HS-27A (cell line): Measurements from ENCODE around the gene COL5A2.

ENCODE experiments used
- DNase-seq: peaks from one replicate; pipeline ENCODE4 v3.0.0-alpha.2; 2012; ENCODE audit warnings: low read depth, missing footprints

Gene COL5A2

DNA sequence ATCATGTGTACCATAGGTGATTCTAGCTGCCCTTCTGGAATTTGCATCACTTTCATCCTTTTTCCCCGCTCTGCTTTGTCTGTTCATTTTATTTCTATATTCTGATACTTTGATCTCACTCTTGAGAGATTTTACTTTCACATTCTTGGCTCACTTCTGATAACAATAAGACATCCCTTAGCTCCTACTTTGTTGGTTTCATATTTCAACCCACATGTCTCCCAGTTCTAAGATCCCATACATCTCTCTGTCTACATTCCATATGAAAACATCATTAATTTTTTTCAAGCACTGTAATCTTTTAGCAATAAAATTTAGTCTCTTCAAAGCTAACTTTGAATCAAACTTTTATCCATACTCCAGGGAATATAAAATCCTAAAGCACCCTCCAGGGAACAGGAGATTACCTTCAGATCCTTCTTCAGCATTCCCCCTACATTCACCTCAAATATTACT lies 129.8 kb downstream of the COL5A2 start:
- no peak for DNase-seq

GRCh38 chr2:189048189-189048588 lies 131.4 kb downstream of the COL5A2 start:
- DNase-seq, result no peak

DNA sequence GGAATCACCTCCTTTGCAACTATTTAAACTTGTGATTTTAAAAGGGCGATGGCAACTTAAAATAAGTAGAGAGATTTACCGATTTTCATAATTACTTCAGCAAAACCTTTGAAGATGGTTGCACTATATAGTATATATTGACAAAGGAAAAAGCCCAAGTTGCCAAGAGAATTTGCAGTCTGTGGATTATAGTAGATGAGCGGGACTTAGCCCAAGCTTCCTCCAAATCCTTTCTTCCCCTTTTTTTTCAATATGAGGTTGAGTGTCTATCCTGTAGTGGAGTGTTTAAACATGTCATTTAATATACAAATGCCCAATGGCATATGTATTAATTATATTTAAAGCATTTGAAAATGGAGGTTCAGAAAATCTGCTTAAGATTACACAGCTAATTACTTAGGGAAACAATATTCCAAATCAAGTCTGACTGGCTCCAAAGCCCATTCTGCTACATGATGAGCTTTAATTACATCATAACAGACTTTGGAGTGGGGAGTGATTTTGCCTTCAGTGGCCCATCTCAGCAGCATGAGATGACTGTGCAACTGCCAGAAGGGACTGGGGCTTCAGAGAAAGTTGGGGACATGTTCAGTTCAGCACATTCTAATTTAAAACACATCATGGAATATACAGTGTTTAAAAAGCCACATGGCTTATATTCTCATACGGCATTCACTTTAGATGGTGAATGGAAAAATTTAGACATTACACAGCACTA lies 132.2 kb downstream of the COL5A2 start:
- no peak for DNase-seq

DNA sequence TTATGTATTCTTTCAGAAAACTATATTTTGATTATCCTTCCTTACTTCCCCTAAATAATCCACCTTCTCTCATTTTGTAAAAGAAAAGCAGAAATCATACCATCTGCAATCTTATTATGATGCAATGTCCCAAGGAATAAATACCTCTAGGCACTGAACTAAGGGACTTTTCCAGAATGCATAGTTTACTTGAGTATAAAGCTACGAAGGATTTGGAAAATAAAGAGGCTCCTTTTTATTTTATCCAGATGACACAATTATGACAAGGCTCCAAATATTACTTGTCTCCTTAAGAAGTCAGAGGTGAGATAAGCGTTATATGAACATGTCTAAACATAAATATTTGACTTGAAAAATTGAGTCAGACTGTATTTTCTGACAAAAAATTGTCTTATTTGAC lies 133.2 kb downstream of the COL5A2 start:
- no peak for DNase-seq

DNA sequence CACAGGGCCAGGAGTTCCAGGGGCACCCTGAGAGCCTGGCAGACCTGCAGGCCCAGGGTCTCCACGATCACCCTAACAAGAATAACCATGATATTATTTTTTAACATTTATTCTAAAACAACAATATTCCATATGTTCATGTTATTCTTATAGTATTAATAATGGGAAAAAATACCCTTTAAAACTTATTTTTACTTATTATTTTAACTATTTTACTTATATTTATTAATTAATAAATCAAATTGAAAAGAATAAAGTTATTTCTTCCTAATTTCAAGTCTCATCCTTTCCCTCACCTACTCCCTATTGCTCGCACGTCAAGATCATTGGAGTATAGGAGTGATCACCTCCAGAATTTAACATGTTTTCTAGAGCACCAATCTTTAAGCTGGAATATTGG lies 133.7 kb downstream of the COL5A2 start:
- no peak for DNase-seq

DNA sequence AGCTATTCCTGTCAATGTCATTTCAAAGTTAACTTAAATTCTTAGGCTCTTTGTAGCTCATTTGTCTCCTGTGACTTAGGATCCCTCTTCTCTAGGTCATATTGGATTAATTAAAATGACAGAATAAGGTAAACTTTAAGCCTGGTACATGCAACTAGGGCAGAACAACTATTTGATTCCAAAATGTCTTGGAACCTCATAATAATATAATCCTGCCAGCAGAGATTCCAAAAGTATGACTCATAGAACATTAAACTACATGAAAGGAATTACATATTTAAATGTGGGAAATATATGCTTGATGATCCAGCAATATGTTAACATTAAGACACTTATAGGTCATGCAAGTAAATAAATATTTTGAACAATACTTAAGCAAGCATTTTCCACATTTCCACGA lies 142.0 kb downstream of the COL5A2 start:
- no peak for DNase-seq

DNA sequence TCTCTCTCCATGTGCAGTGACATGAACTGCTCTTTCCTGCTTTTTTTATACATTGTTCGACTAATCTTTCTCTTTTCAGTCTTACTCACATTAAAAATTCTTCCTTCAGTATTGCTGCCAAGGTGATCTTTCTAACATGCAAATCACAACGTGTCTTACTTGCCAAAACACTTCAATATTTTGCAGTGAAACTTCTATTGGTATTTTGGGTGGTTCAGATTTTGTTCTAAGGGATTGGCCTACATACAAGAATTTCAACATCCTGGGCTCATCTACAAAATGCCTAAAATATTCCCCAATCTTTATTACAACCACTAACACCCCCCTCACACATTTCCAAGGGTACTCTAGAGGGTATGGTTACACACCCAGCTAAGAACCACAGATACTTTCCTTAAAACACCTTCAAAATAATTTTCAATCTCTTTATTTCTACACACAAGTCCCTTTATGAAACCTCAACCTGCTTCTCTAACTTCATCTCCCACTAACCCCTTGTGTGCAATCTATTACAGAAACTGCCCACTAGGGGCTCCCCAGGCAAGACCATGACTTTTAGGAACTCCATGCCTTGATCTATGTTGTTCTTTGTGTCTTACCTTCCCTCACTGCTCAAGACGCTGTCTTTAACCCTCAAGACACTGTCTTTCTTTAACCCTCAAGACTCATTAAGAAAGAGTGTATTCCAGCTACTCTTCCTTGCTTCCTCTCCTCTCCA lies 154.5 kb downstream of the COL5A2 start:
- DNase-seq, result no peak

GRCh38 chr2:189022492-189022891 lies 157.1 kb downstream of the COL5A2 start:
- DNase-seq, result no peak

- no peak for DNase-seq
These were observed 157.5 kb downstream of the COL5A2 start for GRCh38 chr2:189022053-189022481.

GRCh38 chr2:189020179-189020578 lies 159.4 kb downstream of the COL5A2 start:
- DNase-seq, result no peak

DNA sequence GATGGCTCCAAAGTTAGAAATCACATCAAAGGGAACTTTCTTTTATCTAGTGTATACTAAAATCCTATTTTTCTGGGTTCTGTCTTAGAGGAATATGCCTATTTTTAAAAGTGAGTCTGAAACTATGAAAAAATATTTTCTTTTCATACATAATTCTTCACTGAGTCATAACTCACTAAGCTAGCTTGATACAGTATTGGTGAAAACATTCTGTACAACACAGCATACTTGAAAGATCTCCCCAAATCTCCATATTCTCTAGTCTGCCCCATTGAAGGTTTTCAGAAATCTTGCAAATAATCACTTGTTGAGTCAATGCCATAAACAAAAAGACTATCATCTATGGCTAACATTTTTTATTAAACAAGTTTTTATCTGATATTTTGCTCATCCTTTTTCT lies 160.9 kb downstream of the COL5A2 start:
- DNase-seq, result no peak

DNA sequence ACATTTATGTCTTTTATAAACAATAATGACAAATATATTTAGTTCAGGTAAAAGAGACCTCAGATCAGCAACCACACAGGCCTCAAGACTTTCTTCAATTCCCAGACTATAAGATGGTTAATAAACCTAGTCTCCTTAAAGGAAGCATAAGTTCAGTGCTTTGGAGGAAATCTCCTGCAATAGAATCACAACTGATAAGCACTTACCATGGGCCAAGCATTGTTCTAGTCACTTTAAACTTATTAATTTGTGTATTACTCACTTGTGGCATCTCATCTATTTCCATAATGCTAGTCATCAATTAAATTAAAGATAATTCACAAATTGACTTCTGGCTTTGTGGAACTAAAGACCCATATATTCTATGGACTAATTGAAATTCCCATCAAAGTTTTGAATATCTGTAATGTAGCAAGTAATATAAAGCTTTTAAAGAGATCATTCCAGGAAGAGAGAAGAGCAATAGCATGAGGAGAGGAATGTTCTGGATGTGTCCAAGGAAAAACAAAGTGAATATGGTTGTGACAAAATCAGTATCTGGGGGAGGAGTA lies 163.2 kb downstream of the COL5A2 start:
- no peak for DNase-seq

DNA sequence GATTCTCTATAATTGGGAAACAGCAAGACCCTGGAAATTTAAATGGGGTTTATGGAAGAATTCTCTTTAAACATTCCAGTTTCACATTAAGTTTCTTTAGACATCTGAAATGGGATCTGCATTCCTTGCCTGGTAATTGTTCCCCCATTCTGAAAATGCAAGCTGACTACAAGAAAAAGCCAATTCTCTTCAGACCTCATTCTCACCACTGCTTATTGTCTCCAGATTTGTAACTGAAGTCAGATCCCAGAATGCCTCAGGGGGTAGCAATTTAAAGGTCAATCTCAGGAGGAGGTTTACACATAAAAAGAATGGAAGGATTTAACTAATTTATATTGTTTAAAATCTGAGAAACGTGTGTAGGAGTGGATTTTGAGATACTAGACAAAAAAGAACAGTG lies 164.2 kb downstream of the COL5A2 start:
- no peak for DNase-seq

- DNase-seq, result no peak
These were observed 165.0 kb downstream of the COL5A2 start for GRCh38 chr2:189014449-189015138.

DNA sequence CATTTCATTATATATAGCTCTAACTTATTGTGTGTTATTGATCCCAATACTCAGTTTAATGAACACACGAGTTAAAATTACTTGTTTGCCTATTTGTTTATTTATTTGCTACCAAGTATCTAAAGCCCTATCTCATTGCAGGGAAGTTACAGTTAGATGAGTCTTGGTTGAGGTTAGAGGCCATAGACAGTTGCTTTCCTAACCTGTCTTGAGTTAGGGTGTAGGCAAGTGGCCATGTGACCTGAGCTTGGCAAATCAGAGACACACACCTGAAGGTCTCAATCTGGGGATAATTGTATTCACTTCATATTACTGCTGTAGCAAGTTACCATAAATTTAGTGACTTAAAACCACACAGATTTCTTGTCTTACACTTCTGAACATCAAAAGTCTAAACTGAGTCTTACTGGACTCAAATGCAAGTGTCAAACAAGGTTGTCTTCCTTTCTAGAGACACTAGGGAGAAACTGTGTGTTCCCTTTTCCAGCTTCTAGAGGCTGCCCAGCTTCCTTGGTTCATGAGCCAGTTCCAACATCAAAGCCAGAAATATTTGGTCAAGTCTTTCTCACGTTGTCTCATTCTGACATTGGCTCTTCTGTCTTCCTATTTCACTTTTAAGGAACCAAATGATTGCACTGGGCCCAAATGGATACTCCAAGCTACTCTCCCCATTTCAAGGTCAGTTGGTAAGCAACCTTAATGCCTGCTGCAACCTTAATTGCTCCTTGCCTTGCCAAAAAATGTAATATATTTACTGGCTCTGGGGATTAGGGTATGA lies 165.7 kb downstream of the COL5A2 start:
- no peak for DNase-seq

- no peak for DNase-seq
These were observed 166.5 kb downstream of the COL5A2 start for GRCh38 chr2:189013031-189013430.

DNA sequence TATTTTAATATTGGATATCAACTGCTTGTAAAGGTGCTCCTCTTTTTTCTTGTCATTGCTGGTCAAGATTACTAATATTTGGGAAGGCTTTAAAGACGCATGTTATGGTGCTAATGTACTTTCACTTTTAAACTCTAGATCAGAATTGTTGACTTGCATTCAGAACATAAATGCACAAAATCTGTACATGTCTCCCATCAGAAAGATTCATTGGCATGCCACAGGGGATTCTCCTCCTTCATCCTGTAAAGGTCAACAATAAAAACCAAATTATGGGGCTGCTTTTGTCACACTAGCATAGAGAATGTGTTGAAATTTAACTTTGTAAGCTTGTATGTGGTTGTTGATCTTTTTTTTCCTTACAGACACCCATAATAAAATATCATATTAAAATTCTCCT lies 167.2 kb downstream of the COL5A2 start:
- DNase-seq, result no peak

DNA sequence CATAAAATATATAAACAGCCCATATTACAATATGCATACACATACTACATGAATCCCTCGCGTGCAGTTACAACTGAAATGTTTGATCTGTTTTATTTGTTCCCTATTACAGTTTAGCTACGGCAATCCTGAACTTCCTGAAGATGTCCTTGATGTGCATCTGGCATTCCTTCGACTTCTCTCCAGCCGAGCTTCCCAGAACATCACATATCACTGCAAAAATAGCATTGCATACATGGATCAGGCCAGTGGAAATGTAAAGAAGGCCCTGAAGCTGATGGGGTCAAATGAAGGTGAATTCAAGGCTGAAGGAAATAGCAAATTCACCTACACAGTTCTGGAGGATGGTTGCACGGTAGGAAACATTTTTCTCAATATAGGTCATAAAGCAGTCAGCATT lies 169.0 kb downstream of the COL5A2 start:
- no peak for DNase-seq

- no peak for DNase-seq
These were observed 170.9 kb downstream of the COL5A2 start for GRCh38 chr2:189008555-189009262.

GRCh38 chr2:189002079-189002478 lies 177.5 kb downstream of the COL5A2 start:
- DNase-seq, result no peak

GRCh38 chr2:189000221-189000620 lies 179.3 kb downstream of the COL5A2 start:
- DNase-seq, result no peak
